Colonic mucosa (tissue), 4 donors: ENCODE results near the gene SNAP47. TPM values are rescaled to one million over a fixed set of nuclear protein-coding genes. Genes with fewer than 3 reads are reported as not detected.
A peak's percentile ranks its signal among the peaks of the same experiment; 100 is the strongest.

ENCODE experiments used
- DNase-seq: peaks from one replicate; pipeline ENCODE4 v3.0.0-alpha.2; 2020
- H3K27ac ChIP-seq: fragments of 200-600 bp; one replicate; pipeline ENCODE4 v1.8.0; 2021
- H3K27me3 ChIP-seq: fragments of 200-600 bp; one replicate; pipeline ENCODE4 v1.8.0; 2021
- H3K36me3 ChIP-seq: fragments of 200-600 bp; one replicate; pipeline ENCODE4 v1.8.0; 2021
- H3K4me1 ChIP-seq: fragments of 200-600 bp; one replicate; pipeline ENCODE4 v1.8.0; 2021; ENCODE audit warnings: mild to moderate bottlenecking
- H3K4me3 ChIP-seq: fragments of 200-600 bp; one replicate; pipeline ENCODE4 v1.8.0; 2021
- H3K9ac ChIP-seq, 2 donors: one replicate each; pipeline ENCODE4 v1.7.0; 2013; ENCODE audit warnings: control low read depth in 2 of 2, low read depth in 2 of 2, low read length in 2 of 2
- H3K9me3 ChIP-seq: fragments of 200-600 bp; one replicate; pipeline ENCODE4 v1.8.0; 2021
- CTCF ChIP-seq: fragments of 200-600 bp; IDR thresholded peaks from one replicate; pipeline ENCODE4 v1.8.0; 2022; ENCODE audit warnings: antibody characterized with exemption, mild to moderate bottlenecking
- intact Hi-C: fragments of 100-400 bp; cut with DNase I; formaldehyde crosslinking; loops from one replicate; pipeline ENCODE4 v1.14.1; 2022
- total RNA-seq, 2 donors: library from RNA; stranded (reverse); fragmentation: NEBNext Ultra II Directional in 1 of 2; extraction: Animal tissue kit (Norgen Biotek cat#: 25700) in 1 of 2; gene quantifications; one replicate each; pipeline ENCODE4 v1.2.1, GENCODE V29; 2021
- donor health status: healthy.
- donor health status: DM: no; HTN: no; CAD: no.
- donor health status: DM: no; HTN: no; CAD: no.

Gene SNAP47
- total RNA-seq, 2 donors from 2014 or later = 19.0 to 28.0 TPM

DNA sequence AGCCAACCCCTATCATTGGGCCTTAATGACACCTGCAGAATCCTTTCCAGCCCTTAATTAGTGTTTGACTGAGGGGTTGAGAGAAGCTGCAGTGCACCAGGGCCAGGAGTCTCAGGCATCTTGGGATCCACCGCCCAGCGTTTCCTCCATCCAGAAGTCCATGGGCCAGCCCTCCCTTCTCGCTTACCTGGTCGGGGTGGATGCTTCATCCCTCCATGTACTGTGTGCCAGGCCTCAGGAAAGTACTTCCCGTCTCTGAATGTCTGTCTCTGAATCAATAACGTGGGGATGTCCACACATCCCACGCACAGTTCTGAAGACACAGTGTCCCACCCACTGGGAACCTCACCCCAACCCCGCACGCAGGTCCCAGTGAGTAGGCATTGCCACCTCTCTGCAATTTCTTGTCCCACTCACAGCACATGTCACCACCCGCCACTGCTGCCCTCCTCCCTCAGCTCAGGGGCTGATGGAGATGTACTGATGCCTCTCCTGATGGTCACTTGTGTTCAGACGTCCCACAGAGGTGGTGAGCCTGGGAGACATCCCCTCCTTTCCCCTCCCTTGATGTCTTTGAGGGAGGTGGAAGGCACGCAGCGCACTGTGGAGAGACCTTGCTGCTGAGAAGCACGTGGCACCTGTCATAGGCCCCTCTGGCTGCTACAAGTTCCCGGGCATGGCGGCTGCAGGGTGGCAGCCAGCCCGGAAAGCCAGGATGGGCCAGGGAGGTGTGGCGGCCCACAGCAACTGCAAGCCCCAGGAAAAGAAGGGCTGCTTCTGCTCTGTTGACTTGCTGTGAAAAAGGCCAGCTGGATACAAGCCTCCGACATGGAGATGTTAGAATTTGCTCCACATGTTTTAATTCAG is 50.8 kb downstream of the SNAP47 start:
- H3K9me3 ChIP-seq = no peaks in the 10 kb centered on the region
- no peak overlapping the region for H3K27ac ChIP-seq
- no peaks in the 10 kb centered on the region for H3K36me3 ChIP-seq
- peaks cover 8% of the 10 kb centered on the region for H3K27me3 ChIP-seq
- TF ChIP-seq CTCF = no peak
- intact Hi-C loops = no loop called here
- H3K9ac ChIP-seq = peak overlapping the region in 1 of 2 donors; percentile 77
- H3K4me3 ChIP-seq = peak overlapping the region; percentile 49
- peaks cover 11% of the 10 kb centered on the region for H3K4me1 ChIP-seq
- peak; percentile 17 for DNase-seq

DNA sequence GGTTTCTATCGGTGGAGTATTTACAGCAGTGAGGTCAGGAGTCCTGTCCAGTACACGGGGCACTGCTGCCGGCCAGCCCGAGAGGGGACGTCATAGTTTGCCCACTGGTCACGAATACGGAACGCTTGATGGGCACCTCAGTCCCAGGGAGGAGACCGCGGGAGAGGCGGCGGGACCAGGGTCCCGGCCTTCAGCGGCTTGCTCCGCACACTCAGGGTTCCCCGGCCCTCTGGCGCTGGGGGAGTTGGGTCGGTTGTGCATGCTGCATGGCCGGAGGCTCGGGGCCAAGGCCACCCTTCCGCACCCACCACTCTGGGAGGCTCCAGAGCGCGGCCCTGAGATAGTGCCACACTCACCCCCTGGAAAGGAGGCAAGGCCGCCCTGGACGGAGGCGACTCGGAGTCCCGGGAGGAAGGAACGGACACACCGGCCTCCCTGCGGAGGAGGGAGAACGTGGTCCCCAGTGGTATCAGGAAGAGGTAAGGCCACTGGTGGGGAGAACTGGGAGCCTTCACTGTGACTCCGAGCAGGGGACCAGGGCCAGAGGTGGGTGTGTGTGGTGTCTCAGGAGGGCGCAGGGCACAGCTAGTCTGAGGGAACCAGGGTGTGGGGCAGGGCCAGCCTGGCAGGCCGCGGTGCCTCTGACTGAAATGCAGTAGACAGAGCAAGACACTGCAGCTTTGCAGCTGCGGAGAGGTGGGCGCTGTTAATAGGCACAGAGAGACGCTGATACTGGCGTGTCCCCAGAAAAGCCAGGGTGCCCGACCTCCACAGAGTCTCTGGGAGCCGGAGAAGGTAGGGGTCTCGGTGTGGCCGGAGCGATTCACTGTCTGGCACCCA is 51.7 kb downstream of the SNAP47 start:
- Histone ChIP-seq H3K36me3 (no peaks in the 10 kb centered on the region), H3K9ac (peak overlapping the region; percentile 74 to 77), H3K4me3 (peak overlapping the region; percentile 49), H3K27ac (peak overlapping the region; percentile 24), H3K9me3 (no peaks in the 10 kb centered on the region), H3K4me1 (peaks cover 11% of the 10 kb centered on the region), H3K27me3 (peaks cover 8% of the 10 kb centered on the region)
- intact Hi-C loops = no loop called here
- TF ChIP-seq CTCF = no peak
- DNase-seq = peak; percentile 37

DNA sequence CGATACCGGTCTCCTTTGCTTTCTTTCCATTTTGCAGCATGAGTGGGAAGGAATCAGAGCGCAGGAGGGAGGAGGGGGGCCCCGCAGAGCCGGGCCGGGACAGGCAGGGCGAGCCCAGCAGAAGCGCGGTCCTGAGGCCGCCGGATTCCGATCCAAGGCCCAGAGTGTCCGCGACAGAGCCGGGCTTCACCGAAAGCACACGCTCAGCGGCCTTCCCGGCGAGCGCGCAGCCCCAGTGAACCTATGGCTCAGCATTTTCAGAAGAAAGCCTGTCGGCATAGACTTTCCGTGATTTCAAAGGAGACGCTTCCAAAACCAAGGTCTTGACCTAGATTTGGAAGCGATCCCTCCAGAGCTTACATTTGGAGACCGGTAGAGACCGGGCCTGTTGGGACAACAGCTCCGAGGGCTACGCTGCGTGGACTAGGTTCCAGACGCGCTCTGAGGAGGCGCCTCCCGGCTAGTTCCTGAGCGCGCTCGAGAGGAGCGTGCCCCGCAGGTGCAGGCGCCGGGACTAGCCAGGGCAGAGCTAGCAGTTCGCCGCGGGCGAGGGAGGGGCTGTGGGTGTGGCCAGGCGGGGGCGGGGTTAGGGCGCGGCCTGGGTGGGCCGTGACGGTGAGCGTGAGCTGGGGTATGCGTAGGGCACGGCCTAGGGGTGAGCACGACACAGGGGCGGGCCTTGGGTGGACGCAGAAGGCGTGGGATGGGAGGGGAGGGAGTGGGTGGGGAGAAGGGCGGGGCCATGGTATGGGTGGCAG is 52.5 kb downstream of the SNAP47 start:
- H3K4me1 ChIP-seq = peaks cover 11% of the 10 kb centered on the region
- H3K27me3 ChIP-seq = peaks cover 8% of the 10 kb centered on the region
- peak overlapping the region; percentile 74 to 77 for H3K9ac ChIP-seq
- no peak for TF ChIP-seq CTCF
- peak overlapping the region; percentile 24 for H3K27ac ChIP-seq
- H3K36me3 ChIP-seq = no peaks in the 10 kb centered on the region
- H3K4me3 ChIP-seq = peak overlapping the region; percentile 49
- intact Hi-C loops = no loop called here
- DNase-seq = peak; percentile 94
- no peaks in the 10 kb centered on the region for H3K9me3 ChIP-seq

- Histone ChIP-seq H3K27me3 (peaks cover 8% of the 10 kb centered on the region), H3K4me3 (peak overlapping the region; percentile 49), H3K9me3 (no peaks in the 10 kb centered on the region), H3K27ac (peak overlapping the region; percentile 5), H3K9ac (peak overlapping the region; percentile 34 to 62), H3K36me3 (no peaks in the 10 kb centered on the region), H3K4me1 (peaks cover 11% of the 10 kb centered on the region)
- no peak for TF ChIP-seq CTCF
- DNase-seq = peak; percentile 88
- intact Hi-C loops = no loop called here
Observed at GRCh38 chr1:227788271-227789083, 53.2 kb downstream of the SNAP47 start.
